GM23338 (cell line): Measurements from ENCODE around the gene LMX1B. TPM values are rescaled to one million over a fixed set of nuclear protein-coding genes. Genes with fewer than 3 reads are reported as not detected.

ENCODE experiments used
- ATAC-seq: fragments of 200-7000 bp; cut with Tn5 transposase; 3 replicates; pipeline ENCODE4 v1.9.1; 2020
- DNase-seq: peaks from one replicate; pipeline ENCODE4 v3.0.0-alpha.2; 2015; ENCODE audit warnings: low spot score
- H2AFZ ChIP-seq: fragments of 200-600 bp; sonication (generic); 2 replicates; pipeline ENCODE4 v1.8.0; 2016; ENCODE audit warnings: antibody characterized with exemption, mild to moderate bottlenecking, moderate library complexity
- H3F3A ChIP-seq: fragments of 200-600 bp; sonication (generic); replicated peaks from 2 replicates; pipeline ENCODE4 v1.8.0; 2017; ENCODE audit warnings: antibody characterized with exemption, mixed run types, low read depth
- H3K27ac ChIP-seq: fragments of 200-600 bp; sonication (generic); 2 replicates; pipeline ENCODE4 v1.6.1; 2016; ENCODE audit warnings: low read depth
- H3K27me3 ChIP-seq: fragments of 200-600 bp; sonication (generic); 2 replicates; pipeline ENCODE4 v1.8.0; 2016; ENCODE audit warnings: mild to moderate bottlenecking, mixed run types, moderate library complexity; ENCODE audit not compliant: insufficient read depth
- H3K36me3 ChIP-seq: fragments of 200-600 bp; sonication (generic); 2 replicates; pipeline ENCODE4 v1.8.0; 2016; ENCODE audit warnings: mild to moderate bottlenecking; ENCODE audit not compliant: insufficient read depth
- H3K4me1 ChIP-seq: fragments of 200-600 bp; sonication (generic); 2 replicates; pipeline ENCODE4 v1.8.0; 2016; ENCODE audit warnings: mild to moderate bottlenecking, moderate library complexity; ENCODE audit not compliant: insufficient read depth
- H3K4me2 ChIP-seq: fragments of 200-600 bp; sonication (generic); 2 replicates; pipeline ENCODE4 v1.7.1; 2017; ENCODE audit warnings: mixed run types
- H3K4me3 ChIP-seq: fragments of 200-600 bp; sonication (generic); 2 replicates; pipeline ENCODE4 v1.6.1; 2016; ENCODE audit warnings: mixed run types
- H3K79me2 ChIP-seq: fragments of 200-600 bp; sonication (generic); replicated peaks from 2 replicates; pipeline ENCODE4 v1.8.0; 2017; ENCODE audit warnings: mild to moderate bottlenecking; ENCODE audit not compliant: insufficient read depth
- H3K9me2 ChIP-seq: fragments of 200-600 bp; sonication (generic); 2 replicates; pipeline ENCODE4 v1.8.0; 2017; ENCODE audit not compliant: insufficient read depth
- H4K20me1 ChIP-seq: fragments of 200-600 bp; sonication (generic); replicated peaks from 2 replicates; pipeline ENCODE4 v1.8.0; 2017; ENCODE audit warnings: mild to moderate bottlenecking; ENCODE audit not compliant: insufficient read depth
- H3K27ac Mint-ChIP-seq: 2 replicates; pipeline ENCODE4 v1.8.0; 2020; ENCODE audit warnings: inconsistent platforms, mild to moderate bottlenecking, moderate library complexity, mixed read lengths
- H3K27me3 Mint-ChIP-seq: 3 replicates; pipeline ENCODE4 v1.8.0; 2022; ENCODE audit warnings: low read depth, mild to moderate bottlenecking, moderate library complexity, mixed read lengths, inconsistent platforms; ENCODE audit not compliant: insufficient read depth, poor library complexity
- H3K36me3 Mint-ChIP-seq: 3 replicates; pipeline ENCODE4 v1.8.0; 2021; ENCODE audit warnings: low read depth, mild to moderate bottlenecking, inconsistent platforms, moderate library complexity, mixed read lengths
- H3K4me1 Mint-ChIP-seq: 3 replicates; pipeline ENCODE4 v1.8.0; 2020; ENCODE audit warnings: mild to moderate bottlenecking, inconsistent platforms, mixed read lengths
- H3K4me3 Mint-ChIP-seq: 3 replicates; pipeline ENCODE4 v1.8.0; 2021; ENCODE audit warnings: moderate library complexity, mild to moderate bottlenecking, inconsistent platforms, mixed read lengths
- H3K9me3 Mint-ChIP-seq: 3 replicates; pipeline ENCODE4 v1.8.0; 2020; ENCODE audit warnings: moderate library complexity, mild to moderate bottlenecking, inconsistent platforms, mixed read lengths
- CREB1 ChIP-seq: fragments of 250-450 bp; sonication (Bioruptor Pico); IDR thresholded peaks from 2 replicates; pipeline ENCODE4 v1.5.0; 2020; ENCODE audit warnings: low read depth, mild to moderate bottlenecking, moderate library complexity
- JUNB ChIP-seq: IDR thresholded peaks from one replicate; pipeline ENCODE4 v1.6.1; 2016; ENCODE audit warnings: antibody characterized with exemption; ENCODE audit not compliant: unreplicated experiment
- NANOG ChIP-seq: IDR thresholded peaks from 2 replicates; pipeline ENCODE4 v1.6.1; 2016; ENCODE audit warnings: antibody characterized with exemption, borderline replicate concordance
- STAT1 ChIP-seq: IDR thresholded peaks from one replicate; pipeline ENCODE4 v1.6.1; 2016; ENCODE audit warnings: antibody characterized with exemption; ENCODE audit not compliant: unreplicated experiment
- ZNF114 ChIP-seq: fragments of 250-450 bp; sonication (Bioruptor Pico); IDR thresholded peaks from 2 replicates; pipeline ENCODE4 v1.5.0; 2020; ENCODE audit warnings: mild to moderate bottlenecking, moderate library complexity
- polyA plus RNA-seq: library from polyadenylated mRNA; unstranded; fragments of >200 nt; fragmentation: Nextera tagmentation; extraction: Ambion mirVana; gene quantifications from 2 replicates; pipeline ENCODE4 v1.2.1, GENCODE V29; 2016
- total RNA-seq: library from RNA; depleted of rRNA; stranded (reverse); fragments of >200 nt; shearing (Covaris generic); gene quantifications from 2 replicates; pipeline ENCODE4 v1.2.3, GENCODE V29; 2014
- TF ChIP-seq, protein P1 (sequence below): IDR thresholded peaks from 2 replicates; pipeline ENCODE4 v1.6.1; 2016; ENCODE audit warnings: antibody characterized with exemption
- TF ChIP-seq, protein P2 (sequence below), 2 experiments: fragments of 200-600 bp in 1 of 2; sonication (generic) in 1 of 2; conservative IDR thresholded peaks; 2 replicates each; pipeline versions ENCODE4 v1.5.1 to v1.6.1; 2016 to 2017; ENCODE audit warnings: antibody characterized with exemption in 2 of 2, low read depth in 2 of 2, mild to moderate bottlenecking in 2 of 2, moderate library complexity in 1 of 2
- TF ChIP-seq, protein P3 (sequence below): fragments of 250-450 bp; sonication (Bioruptor Pico); IDR thresholded peaks from 2 replicates; pipeline ENCODE4 v1.5.0; 2020; ENCODE audit warnings: mild to moderate bottlenecking, moderate library complexity

The LMX1B gene
- total and polyA plus RNA-seq, 2 experiments from 2014 or later = 0.08 to 0.21 TPM

DNA sequence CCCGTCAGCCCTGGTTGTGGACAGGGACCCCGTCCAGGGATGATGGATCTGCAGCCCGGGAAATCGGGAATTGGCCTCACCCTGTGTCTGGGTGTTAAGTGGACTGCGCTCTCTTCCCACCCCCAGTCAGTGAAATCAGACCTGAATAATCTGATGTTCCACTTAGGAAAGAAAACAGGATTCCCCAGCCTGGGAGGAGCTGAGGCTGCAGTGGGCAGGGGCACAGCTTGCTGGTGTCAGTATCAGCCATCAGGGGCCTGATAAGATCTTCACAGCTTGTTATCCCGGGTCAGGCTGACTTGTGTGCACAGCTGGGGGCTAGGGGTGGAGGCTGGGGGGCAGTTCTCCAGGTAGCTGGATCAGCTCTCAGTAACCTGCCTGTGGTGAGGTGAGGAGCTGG lies 29.1 kb downstream of the LMX1B start (continued):
- TF ChIP-seq ZNF114 = no peak

DNA sequence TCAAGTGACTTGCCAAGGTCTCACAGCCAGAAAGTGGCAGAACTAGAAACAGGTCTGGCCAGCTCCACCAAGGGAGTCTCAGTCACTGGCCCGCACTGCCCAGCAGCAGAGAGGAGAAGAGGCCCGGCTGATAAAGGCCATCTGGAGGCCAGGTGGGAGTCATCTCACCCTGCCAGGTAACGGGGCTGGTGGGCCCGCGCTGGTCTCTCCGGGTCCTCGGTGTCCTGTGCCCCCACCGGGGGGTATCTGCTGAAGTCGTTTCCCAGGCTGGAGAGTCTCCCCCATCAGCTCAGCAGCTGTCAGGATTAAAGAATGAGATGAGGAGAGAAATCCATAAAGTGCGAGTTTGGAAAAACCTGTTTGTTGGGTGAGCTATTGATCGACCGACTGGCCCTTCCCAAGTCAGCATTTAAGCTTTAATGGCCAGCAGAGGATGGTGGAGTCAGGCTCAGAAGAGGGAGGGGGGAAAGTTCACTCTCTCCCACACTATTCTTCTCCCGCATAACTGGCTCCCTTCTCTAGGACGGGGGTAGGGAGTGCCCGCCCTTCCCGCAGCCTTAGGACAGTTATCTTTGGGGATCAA lies 30.3 kb downstream of the LMX1B start:
- Histone ChIP-seq H3K79me2 (no peaks in the 10 kb centered on the region), H3K27me3 (peaks cover 34% of the 10 kb centered on the region), H3F3A (no peaks in the 10 kb centered on the region), H3K36me3 (no peaks in the 10 kb centered on the region), H4K20me1 (no peaks in the 10 kb centered on the region), H2AFZ (no peak overlapping the region), H3K9me2 (no peaks in the 10 kb centered on the region), H3K27ac (no peak overlapping the region), H3K4me2 (no peak overlapping the region), H3K4me1 (peaks cover 18% of the 10 kb centered on the region), H3K4me3 (no peak overlapping the region)
- H3K27ac Mint-ChIP-seq = no peak overlapping the region
- ATAC-seq (peak; percentile 27), DNase-seq (peak; percentile 30)
- no peaks in the 10 kb centered on the region for H3K36me3 Mint-ChIP-seq
- peaks cover 49% of the 10 kb centered on the region for H3K27me3 Mint-ChIP-seq
- peaks cover 34% of the 10 kb centered on the region for H3K4me1 Mint-ChIP-seq
- H3K4me3 Mint-ChIP-seq = no peak overlapping the region
- TF ChIP-seq STAT1 = no peak
- TF ChIP-seq, protein P1, sequence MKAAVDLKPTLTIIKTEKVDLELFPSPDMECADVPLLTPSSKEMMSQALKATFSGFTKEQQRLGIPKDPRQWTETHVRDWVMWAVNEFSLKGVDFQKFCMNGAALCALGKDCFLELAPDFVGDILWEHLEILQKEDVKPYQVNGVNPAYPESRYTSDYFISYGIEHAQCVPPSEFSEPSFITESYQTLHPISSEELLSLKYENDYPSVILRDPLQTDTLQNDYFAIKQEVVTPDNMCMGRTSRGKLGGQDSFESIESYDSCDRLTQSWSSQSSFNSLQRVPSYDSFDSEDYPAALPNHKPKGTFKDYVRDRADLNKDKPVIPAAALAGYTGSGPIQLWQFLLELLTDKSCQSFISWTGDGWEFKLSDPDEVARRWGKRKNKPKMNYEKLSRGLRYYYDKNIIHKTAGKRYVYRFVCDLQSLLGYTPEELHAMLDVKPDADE = no peak
- TF ChIP-seq, protein P2, sequence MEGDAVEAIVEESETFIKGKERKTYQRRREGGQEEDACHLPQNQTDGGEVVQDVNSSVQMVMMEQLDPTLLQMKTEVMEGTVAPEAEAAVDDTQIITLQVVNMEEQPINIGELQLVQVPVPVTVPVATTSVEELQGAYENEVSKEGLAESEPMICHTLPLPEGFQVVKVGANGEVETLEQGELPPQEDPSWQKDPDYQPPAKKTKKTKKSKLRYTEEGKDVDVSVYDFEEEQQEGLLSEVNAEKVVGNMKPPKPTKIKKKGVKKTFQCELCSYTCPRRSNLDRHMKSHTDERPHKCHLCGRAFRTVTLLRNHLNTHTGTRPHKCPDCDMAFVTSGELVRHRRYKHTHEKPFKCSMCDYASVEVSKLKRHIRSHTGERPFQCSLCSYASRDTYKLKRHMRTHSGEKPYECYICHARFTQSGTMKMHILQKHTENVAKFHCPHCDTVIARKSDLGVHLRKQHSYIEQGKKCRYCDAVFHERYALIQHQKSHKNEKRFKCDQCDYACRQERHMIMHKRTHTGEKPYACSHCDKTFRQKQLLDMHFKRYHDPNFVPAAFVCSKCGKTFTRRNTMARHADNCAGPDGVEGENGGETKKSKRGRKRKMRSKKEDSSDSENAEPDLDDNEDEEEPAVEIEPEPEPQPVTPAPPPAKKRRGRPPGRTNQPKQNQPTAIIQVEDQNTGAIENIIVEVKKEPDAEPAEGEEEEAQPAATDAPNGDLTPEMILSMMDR (conservative IDR thresholded peaks at IDR 0.05; ENCODE audit: low read depth in 2 of 2) = no peak
- TF ChIP-seq CREB1 = no peak
- TF ChIP-seq NANOG = no peak
- no peak for TF ChIP-seq JUNB
- TF ChIP-seq, protein P3, sequence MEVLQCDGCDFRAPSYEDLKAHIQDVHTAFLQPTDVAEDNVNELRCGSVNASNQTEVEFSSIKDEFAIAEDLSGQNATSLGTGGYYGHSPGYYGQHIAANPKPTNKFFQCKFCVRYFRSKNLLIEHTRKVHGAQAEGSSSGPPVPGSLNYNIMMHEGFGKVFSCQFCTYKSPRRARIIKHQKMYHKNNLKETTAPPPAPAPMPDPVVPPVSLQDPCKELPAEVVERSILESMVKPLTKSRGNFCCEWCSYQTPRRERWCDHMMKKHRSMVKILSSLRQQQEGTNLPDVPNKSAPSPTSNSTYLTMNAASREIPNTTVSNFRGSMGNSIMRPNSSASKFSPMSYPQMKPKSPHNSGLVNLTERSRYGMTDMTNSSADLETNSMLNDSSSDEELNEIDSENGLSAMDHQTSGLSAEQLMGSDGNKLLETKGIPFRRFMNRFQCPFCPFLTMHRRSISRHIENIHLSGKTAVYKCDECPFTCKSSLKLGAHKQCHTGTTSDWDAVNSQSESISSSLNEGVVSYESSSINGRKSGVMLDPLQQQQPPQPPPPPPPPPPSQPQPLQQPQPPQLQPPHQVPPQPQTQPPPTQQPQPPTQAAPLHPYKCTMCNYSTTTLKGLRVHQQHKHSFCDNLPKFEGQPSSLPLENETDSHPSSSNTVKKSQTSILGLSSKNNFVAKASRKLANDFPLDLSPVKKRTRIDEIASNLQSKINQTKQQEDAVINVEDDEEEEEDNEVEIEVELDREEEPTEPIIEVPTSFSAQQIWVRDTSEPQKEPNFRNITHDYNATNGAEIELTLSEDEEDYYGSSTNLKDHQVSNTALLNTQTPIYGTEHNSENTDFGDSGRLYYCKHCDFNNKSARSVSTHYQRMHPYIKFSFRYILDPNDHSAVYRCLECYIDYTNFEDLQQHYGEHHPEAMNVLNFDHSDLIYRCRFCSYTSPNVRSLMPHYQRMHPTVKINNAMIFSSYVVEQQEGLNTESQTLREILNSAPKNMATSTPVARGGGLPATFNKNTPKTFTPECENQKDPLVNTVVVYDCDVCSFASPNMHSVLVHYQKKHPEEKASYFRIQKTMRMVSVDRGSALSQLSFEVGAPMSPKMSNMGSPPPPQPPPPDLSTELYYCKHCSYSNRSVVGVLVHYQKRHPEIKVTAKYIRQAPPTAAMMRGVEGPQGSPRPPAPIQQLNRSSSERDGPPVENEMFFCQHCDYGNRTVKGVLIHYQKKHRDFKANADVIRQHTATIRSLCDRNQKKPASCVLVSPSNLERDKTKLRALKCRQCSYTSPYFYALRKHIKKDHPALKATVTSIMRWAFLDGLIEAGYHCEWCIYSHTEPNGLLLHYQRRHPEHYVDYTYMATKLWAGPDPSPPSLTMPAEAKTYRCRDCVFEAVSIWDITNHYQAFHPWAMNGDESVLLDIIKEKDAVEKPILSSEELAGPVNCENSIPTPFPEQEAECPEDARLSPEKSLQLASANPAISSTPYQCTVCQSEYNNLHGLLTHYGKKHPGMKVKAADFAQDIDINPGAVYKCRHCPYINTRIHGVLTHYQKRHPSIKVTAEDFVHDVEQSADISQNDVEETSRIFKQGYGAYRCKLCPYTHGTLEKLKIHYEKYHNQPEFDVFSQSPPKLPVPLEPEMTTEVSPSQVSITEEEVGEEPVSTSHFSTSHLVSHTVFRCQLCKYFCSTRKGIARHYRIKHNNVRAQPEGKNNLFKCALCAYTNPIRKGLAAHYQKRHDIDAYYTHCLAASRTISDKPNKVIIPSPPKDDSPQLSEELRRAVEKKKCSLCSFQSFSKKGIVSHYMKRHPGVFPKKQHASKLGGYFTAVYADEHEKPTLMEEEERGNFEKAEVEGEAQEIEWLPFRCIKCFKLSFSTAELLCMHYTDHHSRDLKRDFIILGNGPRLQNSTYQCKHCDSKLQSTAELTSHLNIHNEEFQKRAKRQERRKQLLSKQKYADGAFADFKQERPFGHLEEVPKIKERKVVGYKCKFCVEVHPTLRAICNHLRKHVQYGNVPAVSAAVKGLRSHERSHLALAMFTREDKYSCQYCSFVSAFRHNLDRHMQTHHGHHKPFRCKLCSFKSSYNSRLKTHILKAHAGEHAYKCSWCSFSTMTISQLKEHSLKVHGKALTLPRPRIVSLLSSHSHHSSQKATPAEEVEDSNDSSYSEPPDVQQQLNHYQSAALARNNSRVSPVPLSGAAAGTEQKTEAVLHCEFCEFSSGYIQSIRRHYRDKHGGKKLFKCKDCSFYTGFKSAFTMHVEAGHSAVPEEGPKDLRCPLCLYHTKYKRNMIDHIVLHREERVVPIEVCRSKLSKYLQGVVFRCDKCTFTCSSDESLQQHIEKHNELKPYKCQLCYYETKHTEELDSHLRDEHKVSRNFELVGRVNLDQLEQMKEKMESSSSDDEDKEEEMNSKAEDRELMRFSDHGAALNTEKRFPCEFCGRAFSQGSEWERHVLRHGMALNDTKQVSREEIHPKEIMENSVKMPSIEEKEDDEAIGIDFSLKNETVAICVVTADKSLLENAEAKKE = no peak
- H3K9me3 Mint-ChIP-seq = no peaks in the 10 kb centered on the region
